GM12892 (cell line): ENCODE results near the gene OMD.

Experiments
- DNase-seq: peaks from one replicate; pipeline ENCODE4 v3.0.0; 2011; ENCODE audit not compliant: insufficient read length
- FAIRE-seq: peaks from 2 replicates; lab custom pipeline; 2011; peaks lifted over from hg19 to GRCh38; lab: Jason Lieb, UNC
- POLR2A ChIP-seq: IDR thresholded peaks from 2 replicates; pipeline ENCODE4 v1.6.1; 2011; ENCODE audit warnings: low read depth, low read length, control low read depth
- POLR2AphosphoS5 ChIP-seq: IDR thresholded peaks from 2 replicates; pipeline ENCODE4 v1.6.1; 2011; ENCODE audit warnings: low read depth, low read length, control low read depth
- TAF1 ChIP-seq: IDR thresholded peaks from 2 replicates; pipeline ENCODE4 v1.6.1; 2011; ENCODE audit warnings: low read depth, mild to moderate bottlenecking, control low read depth, low read length, borderline replicate concordance

Gene OMD

DNA sequence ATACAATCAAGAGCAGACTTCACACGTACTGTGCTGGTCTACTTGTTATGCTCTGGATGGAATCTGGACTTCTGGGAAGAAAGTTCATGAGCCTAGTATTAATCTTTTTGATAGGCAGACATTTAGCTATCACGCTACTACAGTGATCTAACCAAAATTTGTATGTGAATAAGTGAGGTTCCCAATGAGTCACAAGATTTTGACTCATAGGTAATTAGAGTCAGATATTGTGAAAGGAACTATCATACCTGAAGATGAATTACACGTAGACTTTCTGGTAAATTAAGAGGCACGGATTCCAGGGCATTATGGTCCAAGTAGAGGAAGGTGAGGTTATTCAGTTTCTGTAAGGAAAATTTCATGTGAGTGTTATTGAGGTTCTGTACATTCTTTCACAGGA is 38.3 kb downstream of the OMD start:
- FAIRE-seq (no peak), DNase-seq (no peak)
- no peak for TF ChIP-seq TAF1
- TF ChIP-seq POLR2A: no peak
- TF ChIP-seq POLR2AphosphoS5: no peak

DNA sequence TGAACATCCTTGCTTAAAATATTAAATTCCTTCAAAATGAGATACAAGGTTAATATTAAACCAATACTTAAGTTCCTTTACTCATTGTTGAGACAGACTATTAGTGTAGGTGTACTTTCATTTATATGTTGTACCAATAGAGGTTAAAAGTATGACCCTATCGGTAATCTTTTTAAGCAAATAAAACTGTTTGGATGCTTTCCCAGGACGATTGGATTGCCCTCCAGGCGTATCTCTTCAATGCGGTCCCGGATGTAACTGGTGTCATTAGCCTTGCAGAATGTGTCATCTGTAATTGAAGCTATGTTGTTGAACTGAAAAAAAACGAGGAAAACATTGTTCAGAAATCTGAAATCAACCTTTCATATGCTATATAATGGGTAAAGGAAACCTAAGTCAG is 38.8 kb downstream of the OMD start:
- TF ChIP-seq TAF1: no peak
- TF ChIP-seq POLR2AphosphoS5: no peak
- no peak for TF ChIP-seq POLR2A

DNA sequence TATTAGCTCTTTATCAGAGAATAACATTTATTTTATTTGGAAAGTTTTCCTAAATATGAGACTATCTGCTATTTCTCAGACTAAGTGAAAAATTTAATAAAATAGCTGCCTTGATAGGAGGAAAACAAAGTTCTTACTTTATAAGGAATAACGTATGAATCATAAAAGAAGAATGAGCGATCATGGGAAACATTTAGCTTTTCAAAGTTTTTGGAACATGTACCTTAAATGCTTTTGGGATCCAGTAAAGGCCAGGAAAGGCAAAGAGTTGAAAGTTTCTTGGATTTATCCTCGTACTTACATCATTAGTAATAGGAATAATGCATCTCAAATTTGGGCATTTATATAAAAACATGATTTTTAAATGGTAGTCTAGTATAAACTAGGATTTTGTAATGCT is 39.3 kb downstream of the OMD start:
- FAIRE-seq (no peak), DNase-seq (no peak)
- no peak for TF ChIP-seq POLR2A

More for the DNA sequence above, 38.8 kb downstream of the OMD start:
- DNase-seq (no peak), FAIRE-seq (peak; percentile 42)

DNA sequence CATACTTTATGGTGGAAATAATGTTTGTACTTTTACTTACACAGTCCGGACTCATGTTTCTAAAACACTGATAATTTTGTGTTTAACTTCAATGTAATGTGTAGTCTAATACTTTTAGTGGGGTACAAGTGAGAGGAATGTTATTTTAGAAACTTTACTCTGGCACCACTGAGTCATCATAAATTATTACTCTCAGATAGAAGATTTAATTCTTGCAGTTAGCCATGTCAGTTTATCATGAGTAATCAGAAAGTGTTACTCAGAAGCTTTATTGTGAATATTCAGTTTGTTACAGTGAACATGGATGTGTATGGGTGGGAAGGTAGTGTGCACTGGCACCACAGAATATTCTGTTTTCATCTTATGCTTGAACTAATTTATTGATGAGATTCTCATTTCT is 39.9 kb downstream of the OMD start:
- no peak for DNase-seq
- TF ChIP-seq POLR2AphosphoS5 (no peak), TAF1 (no peak)
- FAIRE-seq: peak; percentile 14

DNA sequence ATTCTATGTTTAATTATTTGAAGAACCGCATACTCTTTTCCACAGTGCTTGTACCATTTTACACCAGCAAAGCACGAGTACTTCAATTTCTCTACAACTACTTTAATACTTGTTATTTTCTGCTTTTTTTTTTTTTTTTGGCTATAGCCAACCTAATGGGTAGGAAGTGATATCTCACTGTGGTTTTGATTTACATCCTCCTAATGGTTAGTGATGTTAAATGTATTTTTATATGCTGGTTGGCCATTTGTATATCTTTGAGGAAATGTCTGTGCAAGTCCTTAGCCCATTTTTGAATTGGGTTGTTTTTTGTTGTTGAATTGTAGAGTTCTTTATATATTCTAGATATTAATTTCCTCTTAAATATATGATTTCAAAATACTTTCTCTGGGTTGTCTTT is 42.5 kb downstream of the OMD start:
- FAIRE-seq: no peak
- TF ChIP-seq POLR2A (no peak), TAF1 (no peak), POLR2AphosphoS5 (no peak)
- no peak for DNase-seq

DNA sequence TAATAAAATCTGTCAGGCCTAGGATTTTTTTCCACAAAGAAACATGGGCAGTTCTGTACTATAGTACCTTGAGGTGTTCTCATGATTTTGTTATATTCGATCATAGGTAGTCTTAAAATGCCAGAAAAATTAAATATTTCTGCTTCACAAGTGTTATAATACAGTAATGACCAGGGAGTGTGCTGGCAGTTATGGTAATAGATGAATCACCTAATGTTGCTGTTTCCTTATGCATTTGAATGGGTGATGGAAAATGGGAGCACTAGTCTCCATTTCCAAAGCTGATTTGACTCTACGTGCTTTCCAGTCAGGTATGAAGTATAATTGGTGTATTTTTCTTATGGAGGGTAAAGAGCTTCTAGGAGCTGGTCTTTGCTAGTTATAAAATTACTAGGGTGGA is 43.7 kb downstream of the OMD start:
- FAIRE-seq (no peak), DNase-seq (no peak)
- TF ChIP-seq TAF1: no peak
- TF ChIP-seq POLR2A: no peak
- TF ChIP-seq POLR2AphosphoS5: no peak

DNA sequence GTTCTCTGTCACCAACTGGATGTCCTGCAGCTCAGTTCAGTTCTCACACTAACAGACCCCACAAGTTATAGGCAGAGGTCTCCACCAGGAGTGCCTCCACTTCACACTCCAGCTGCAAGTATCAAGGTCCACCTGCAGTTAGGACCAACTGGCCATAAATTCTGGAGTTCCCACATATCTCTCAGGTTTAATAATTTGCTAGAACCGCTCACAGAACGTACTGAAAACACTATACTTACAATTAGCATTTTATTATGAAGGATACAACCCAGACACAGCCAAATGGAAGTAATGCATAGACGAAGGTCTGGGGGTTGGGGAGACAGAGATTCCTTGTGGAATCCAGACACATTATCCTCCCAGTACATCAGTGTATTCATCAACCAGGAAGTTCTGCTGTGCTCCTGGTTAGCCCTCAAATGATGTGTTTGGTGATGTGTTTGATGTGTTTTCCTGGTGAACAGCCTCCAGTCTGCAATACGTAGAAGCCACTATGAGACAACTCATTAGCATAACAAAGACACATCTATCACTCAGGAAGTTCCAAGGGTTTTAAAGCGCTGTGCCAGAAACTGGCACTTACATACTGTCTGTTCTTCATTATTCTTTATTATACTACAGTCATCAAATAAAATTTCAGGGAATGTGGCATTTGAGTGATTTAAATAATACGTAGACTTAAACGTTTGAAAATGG is 45.3 kb downstream of the OMD start:
- TF ChIP-seq POLR2A (no peak), POLR2AphosphoS5 (no peak), TAF1 (no peak)
- FAIRE-seq: no peak
- no peak for DNase-seq

DNA sequence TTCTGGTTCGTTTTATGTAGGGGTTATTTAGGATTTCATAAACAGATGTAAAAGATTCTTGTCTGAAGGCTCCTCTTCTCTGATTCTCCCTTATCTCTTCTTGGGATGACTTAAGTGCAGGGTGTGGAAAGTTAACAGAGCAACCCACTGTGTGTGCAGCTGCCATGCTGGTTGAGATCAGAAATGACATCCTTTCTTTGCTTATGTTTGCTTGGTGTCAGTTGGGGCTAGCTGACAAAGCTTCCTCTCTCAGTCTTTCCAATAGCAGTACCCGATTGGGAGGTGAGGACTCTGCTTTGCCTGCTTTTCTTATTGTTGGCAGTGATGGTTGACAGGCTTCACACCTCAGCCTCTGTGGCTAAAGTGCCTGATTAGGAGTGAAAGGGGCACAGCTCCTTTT is 46.4 kb downstream of the OMD start:
- no peak for FAIRE-seq
- TF ChIP-seq POLR2A (no peak), TAF1 (no peak)
- DNase-seq: no peak

DNA sequence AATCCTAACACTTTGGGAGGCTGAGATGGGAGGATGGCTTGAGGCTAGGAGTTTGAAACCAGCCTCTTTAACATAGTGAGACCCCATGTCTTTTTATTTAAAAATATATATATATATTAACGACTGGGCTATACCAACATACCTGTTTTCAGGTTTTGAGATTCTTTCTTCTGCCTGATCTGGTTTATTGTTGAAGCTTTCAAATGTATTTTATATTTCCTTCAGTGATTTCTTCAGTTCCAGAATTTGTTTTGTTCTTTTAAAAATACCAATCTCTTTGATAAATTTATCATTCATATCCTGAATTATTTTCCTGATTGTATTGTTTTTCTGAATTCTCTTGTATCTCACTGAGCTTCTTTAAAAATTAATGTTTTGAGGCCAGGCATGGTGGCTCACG is 51.1 kb downstream of the OMD start:
- DNase-seq (no peak), FAIRE-seq (no peak)
- TF ChIP-seq POLR2A (no peak), TAF1 (no peak), POLR2AphosphoS5 (no peak)

DNA sequence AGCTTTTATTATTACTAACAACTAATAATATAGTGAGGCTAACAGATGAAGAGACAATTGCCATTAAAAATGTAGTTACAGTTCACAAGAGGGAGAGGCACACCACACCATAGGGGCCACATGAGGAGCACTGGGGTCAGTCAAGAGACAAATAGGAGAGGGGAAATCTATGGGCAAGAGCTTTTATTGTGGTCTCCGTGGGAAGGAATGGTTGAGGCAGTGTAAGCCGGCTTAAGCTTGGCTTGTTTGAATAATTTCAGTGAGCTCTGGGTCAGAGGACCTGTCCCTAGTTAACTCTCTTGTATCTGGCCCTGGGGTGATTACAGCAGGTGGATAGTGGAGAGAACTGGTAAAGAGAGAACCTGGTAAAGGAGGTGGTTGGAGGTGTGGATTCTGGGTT is 55.2 kb downstream of the OMD start:
- DNase-seq (no peak), FAIRE-seq (no peak)
- no peak for TF ChIP-seq POLR2AphosphoS5
- TF ChIP-seq TAF1: no peak
- no peak for TF ChIP-seq POLR2A
